HG03135 (cell line): Measurements from ENCODE around the gene IRAG1.

Source experiments
- ATAC-seq: cut with Tn5 transposase; IDR thresholded peaks from one replicate; pipeline ENCODE4 v1.9.1; 2021; ENCODE audit warnings: mild to moderate bottlenecking, moderate library complexity; ENCODE audit not compliant: unreplicated experiment

The IRAG1 gene

DNA sequence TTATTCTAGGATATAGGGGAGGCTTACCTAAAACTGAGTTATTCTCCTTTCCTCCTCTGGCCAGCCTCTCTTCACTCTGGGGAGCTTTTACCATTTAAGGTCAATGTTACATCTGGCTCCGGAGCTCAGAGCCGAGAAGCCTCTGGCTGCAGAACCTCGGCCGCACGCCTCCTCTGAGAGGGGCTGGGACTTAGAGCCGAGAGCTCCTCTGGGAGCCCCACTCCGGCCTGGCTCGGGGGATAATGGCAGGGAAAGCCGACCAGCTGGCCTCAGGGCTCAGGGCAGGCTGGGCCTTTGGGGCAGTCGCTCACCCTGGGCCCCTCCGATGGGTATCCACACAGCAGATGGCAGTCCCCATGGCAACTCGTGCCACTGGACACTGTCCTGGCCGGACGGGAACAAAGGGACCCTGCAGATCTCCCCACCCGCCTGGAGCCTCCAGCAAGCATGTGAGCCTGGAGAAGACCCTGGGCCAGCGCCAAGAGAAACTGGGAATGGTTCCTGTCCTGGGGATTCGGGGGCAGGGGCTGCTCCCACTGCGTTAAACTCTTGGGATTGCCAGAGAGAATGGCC lies at the start of gene IRAG1:
Gene IRAG1 (minus strand): TSS at position 247 of the 573 bp plus-strand sequence. CDS start 153 bp downstream, at position 94.
- no peak for ATAC-seq

DNA sequence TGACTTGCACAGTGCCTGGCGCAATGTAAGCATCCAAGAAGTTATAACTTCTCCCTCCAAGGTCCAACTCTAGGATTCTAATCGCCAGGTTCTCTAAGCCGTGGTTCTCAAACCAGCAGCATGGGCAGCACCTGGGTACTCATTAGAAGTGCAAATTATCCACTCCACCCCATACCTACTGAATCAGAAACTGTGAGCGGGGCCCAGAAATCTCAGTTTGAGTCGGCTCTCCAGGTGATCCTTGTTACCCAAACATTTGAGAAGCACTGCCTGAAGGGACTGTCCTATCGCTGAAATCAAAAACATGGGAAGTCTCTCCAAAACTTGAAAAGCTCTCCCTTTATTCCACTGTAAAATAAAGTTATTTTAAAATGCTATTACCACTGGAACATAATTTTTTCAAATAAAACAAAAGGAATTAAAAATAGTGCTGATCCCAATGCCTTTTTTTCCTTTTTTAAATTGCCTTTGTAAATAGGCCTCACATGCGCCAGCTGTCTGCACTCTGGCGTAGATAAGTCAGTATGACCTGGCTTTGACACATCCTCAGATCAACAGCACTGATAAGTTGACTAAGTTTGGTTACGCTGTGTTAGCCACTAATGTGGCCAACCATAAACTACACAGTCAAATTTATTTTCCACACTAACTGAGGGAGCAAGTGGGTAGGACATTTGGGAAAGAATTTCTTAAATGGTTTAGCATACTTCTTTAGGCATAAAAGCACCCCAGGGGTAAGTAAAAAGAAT lies 49.1 kb upstream of the IRAG1 start:
- ATAC-seq: no peak

GRCh38 chr11:10735481-10736475 lies 42.2 kb upstream of the IRAG1 start:
- ATAC-seq: peak; percentile 97

DNA sequence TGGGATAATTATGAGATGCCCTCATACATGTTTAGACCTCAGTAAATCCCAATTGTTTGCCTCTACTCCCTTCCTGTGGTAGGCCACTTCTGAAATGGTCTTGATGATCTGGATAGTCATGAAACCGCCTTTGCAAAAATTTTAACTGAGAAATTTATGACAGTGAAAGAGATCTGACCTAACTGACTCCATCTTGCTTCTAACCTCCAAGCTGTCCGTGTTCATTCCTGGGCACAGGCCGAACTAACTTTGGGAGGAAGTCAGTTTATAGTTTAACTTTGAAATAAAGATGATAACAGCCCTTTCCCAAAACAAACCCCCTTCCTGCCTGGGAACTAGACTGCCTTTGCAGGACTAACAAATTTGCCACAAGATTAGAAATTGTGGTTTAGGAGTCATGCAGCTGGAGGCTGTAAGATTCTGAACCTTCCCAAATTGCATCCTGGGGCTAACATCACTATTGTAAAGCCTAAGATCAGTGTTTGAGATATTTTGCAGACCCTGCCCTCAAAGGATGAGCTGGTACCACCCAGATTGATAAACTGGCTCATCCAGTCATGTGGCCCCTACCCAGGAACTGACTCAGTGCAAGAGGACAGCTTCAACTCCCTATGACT lies 37.6 kb upstream of the IRAG1 start:
- ATAC-seq: no peak

- no peak for ATAC-seq
Measured at GRCh38 chr11:10730151-10730550, 36.6 kb upstream of the IRAG1 start.

GRCh38 chr11:10728789-10729472 lies 35.4 kb upstream of the IRAG1 start:
- ATAC-seq: no peak

GRCh38 chr11:10728154-10728553 lies 34.6 kb upstream of the IRAG1 start:
- no peak for ATAC-seq

- no peak for ATAC-seq
Measured at GRCh38 chr11:10727146-10727851, 33.7 kb upstream of the IRAG1 start.

- ATAC-seq: no peak
Measured at GRCh38 chr11:10725907-10726253, 32.3 kb upstream of the IRAG1 start.

GRCh38 chr11:10725114-10725906 lies 31.8 kb upstream of the IRAG1 start:
- ATAC-seq: no peak

GRCh38 chr11:10722307-10722706 lies 28.8 kb upstream of the IRAG1 start:
- ATAC-seq: no peak

DNA sequence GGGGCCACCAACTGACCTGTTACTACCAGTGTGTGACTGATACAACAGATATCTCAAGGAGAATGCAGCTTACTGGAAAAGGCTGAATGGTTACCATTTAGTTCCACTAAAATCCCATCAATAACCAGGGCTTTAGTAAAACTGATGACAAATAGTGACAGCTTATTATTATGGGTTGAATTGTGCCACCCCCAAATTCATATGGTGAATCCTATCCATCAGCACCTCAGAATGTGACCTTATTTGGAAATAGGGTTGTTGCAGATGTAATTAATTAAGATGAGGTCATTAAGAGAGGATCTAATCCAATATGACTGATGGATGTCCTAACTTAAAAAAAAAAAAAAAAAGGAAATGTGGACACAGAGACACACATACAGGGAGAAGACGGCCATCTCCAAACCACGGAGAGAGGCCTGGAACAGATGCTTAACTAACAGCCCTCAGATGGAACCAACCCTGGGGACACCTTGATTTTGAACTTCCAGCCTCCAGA lies 27.4 kb upstream of the IRAG1 start:
- no peak for ATAC-seq

DNA sequence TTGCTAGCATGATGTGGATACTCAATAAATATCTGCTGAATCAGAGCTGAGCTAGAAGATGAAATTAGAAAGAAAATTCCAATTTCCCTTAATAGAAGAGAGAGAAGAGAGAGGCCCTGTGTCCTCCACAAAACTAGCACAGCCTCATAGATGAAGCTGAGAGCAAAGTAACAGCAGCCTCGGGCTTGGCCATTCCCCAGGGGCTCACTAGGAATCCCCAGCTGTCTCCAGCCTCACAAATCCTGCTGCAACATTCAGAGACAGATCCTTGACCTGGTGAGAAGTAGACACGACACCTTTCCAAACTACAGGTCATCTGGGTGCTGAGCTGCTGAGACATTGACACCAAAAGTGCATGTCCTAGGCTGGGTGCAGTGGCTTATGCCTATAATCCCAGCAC lies 26.1 kb upstream of the IRAG1 start:
- no peak for ATAC-seq

DNA sequence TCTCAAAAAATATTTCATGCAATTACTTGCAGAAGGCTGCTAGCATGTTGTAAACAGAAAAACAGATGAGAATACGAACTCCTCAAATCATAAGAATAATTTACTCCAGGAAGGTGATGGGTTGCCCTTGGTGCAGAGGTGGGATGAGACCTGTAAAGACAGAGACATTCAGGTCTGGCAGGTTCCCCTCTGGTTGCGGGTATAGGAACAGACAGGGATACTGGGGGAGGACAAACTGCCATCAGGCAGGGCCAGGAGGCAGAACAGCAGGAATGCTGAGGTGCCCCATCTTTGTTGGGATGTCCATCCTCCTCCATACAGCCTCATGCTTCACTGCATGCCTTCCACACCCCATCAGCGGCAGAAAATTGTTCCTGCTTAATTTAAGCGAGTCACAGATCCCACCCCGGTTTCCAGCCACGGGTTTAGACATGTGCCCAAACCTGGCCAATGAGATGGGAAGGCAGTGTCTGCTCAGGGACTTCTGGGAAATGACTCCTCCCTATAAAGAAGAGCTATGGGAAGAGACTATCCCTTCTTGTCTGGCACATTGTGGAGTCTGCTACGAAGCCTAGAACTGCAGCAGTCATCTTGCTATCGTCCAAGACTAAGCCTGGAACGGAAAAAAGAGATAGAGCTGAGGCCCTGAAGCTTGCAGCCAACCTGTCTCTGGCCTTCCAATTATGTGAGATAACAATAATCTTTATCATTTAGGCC lies 23.1 kb upstream of the IRAG1 start:
- no peak for ATAC-seq

DNA sequence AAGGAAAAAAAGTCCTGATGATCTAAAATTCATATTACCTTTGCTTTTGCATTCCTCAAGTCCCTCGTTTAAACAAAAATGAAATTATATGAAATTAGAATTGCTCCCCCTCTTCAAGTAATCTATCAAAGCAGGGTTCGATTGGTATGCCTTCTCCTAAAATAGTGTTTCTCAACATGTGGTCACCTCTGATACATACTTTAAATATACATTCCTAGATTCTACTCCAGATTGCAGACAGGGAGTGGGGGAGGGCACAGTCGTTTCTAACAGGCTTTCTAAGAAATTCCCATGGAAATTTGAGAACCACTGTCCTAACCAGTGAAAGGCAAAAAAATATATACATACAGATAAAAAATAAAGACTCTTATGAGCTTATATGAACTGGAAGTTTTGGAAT lies 22.6 kb upstream of the IRAG1 start:
- ATAC-seq: no peak

DNA sequence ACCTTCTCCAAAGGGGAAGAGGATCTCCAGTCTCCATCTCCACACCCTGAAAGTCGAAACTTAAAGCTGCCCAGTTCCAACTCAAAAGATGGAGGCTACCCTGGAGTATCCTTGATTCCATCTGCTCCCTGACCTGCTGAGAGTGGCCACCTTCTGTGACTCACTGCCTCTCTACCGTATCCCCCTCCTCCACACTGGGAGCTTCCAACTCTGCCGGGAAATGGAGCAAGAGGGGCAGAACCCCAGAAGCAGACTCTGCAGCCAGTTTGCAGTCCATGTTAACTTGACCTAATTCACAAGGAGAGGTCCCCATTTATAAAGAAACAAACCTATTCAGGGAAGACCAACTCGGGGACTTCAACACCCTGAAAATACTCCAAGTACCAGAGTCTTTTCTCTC lies 22.0 kb upstream of the IRAG1 start:
- no peak for ATAC-seq

- no peak for ATAC-seq
Measured at GRCh38 chr11:10709299-10710086, 15.9 kb upstream of the IRAG1 start.

- ATAC-seq: no peak
Measured at GRCh38 chr11:10708131-10708530, 14.6 kb upstream of the IRAG1 start.
